Testis (tissue), 3 donors: Measurements from ENCODE around the gene KLHL29. TPM values are rescaled to one million over a fixed set of nuclear protein-coding genes. Genes with fewer than 3 reads are reported as not detected.
"Not testable (repeated sequence)": the region's sequence is repeated elsewhere in the genome, so short reads cannot be mapped to it uniquely, and the experiment has no call there.

Source experiments
- DNase-seq: peaks from one replicate; pipeline ENCODE4 v3.0.0-alpha.2; 2019
- H3K27ac ChIP-seq, 2 donors: fragments of 200-600 bp; sonication (generic); one replicate each; pipeline ENCODE4 v1.5.1; 2019
- H3K27me3 ChIP-seq: fragments of 200-600 bp; sonication (generic); one replicate; pipeline ENCODE4 v1.5.1; 2019
- H3K36me3 ChIP-seq: fragments of 200-600 bp; sonication (generic); one replicate; pipeline ENCODE4 v1.5.1; 2017; ENCODE audit warnings: low read depth; ENCODE audit errors: missing control alignments
- H3K4me1 ChIP-seq: fragments of 200-600 bp; sonication (generic); one replicate; pipeline ENCODE4 v1.5.1; 2019
- H3K4me3 ChIP-seq, 2 donors: fragments of 200-600 bp; sonication (generic); one replicate each; pipeline ENCODE4 v1.5.1; 2017 to 2019
- H3K9me3 ChIP-seq: fragments of 200-600 bp; sonication (generic); one replicate; pipeline ENCODE4 v1.5.1; 2017
- POLR2A ChIP-seq: fragments of 450-650 bp; IDR thresholded peaks from one replicate; pipeline ENCODE4 v1.6.1; 2017; ENCODE audit warnings: antibody characterized with exemption, mild to moderate bottlenecking, moderate library complexity
- WGBS, 2 donors: methylation state at CpG; one replicate each; pipeline ENCODE4 v1.1.5; 2018; 5-methylcytosine and 5-hydroxymethylcytosine counted together
- intact Hi-C: fragments of 100-400 bp; cut with DNase I; formaldehyde crosslinking; loops from one replicate; pipeline ENCODE4 v1.15.1; 2023; ENCODE audit warnings: low total_unique reads
- polyA plus RNA-seq: library from polyadenylated mRNA; stranded (reverse); fragments of 350-450 nt; fragmentation: Illumina TruSeq; extraction: RNeasy Lipid Tissue Mini Kit (QIAGEN cat#74804); gene quantifications from one replicate; pipeline ENCODE4 v1.2.3, GENCODE V29; 2014; ENCODE audit warnings: low read depth, low replicate concordance; ENCODE audit not compliant: insufficient read depth
- total RNA-seq, 2 donors: library from RNA; depleted of rRNA; stranded (reverse); fragments of >200 nt; gene quantifications; one replicate each; pipeline ENCODE4 v1.2.3, GENCODE V29; 2016
- TF ChIP-seq, protein P1 (sequence below), 3 experiments: fragments of 450-650 bp in 2 of 3; fragments of 200-600 bp in 1 of 3; sonication (generic) in 1 of 3; IDR thresholded peaks; one replicate each; pipeline ENCODE4 v1.5.1; 2016 to 2019; ENCODE audit warnings: antibody characterized with exemption in 3 of 3, mild to moderate bottlenecking in 2 of 3, moderate library complexity in 1 of 3

The KLHL29 gene
- total and polyA plus RNA-seq, 3 donors from 2014 or later: 3.3 to 10.9 (median 7.9) TPM

DNA sequence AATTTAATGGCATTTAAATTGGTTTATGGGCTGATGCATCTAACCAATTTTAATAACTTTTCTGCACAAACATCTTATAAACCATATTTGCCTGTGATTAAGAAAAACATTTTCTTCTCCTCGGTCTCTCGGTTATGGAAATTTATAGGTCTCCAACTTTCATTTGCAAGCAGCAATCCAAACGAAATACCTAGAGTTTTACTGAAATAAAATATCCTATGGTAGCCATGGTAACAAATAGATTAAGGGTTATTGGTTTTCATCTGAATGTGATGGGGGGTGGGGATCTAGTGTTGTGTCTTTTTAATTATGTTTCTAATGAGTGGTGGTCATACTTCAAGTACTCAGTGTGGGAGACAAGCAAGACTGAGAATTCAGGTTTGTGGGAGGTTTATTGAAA, 2.9 kb downstream of the KLHL29 start:
- no peak for DNase-seq
- WGBS, 2 donors: 56 to 78% methylated on average over 3 of the region's 3 CpGs
- H3K4me1 ChIP-seq: no peaks in the 10 kb centered on the region
- H3K27me3 ChIP-seq: no peaks in the 10 kb centered on the region
- intact Hi-C loops: no loop called here
- H3K27ac ChIP-seq: no peak overlapping the region
- no peak for TF ChIP-seq POLR2A
- TF ChIP-seq, protein P1, sequence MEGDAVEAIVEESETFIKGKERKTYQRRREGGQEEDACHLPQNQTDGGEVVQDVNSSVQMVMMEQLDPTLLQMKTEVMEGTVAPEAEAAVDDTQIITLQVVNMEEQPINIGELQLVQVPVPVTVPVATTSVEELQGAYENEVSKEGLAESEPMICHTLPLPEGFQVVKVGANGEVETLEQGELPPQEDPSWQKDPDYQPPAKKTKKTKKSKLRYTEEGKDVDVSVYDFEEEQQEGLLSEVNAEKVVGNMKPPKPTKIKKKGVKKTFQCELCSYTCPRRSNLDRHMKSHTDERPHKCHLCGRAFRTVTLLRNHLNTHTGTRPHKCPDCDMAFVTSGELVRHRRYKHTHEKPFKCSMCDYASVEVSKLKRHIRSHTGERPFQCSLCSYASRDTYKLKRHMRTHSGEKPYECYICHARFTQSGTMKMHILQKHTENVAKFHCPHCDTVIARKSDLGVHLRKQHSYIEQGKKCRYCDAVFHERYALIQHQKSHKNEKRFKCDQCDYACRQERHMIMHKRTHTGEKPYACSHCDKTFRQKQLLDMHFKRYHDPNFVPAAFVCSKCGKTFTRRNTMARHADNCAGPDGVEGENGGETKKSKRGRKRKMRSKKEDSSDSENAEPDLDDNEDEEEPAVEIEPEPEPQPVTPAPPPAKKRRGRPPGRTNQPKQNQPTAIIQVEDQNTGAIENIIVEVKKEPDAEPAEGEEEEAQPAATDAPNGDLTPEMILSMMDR (IDR thresholded peaks at IDR 0.05): no peak
- no peak overlapping the region for H3K4me3 ChIP-seq
- H3K9me3 ChIP-seq: no peaks in the 10 kb centered on the region
- no peaks in the 10 kb centered on the region for H3K36me3 ChIP-seq

DNA sequence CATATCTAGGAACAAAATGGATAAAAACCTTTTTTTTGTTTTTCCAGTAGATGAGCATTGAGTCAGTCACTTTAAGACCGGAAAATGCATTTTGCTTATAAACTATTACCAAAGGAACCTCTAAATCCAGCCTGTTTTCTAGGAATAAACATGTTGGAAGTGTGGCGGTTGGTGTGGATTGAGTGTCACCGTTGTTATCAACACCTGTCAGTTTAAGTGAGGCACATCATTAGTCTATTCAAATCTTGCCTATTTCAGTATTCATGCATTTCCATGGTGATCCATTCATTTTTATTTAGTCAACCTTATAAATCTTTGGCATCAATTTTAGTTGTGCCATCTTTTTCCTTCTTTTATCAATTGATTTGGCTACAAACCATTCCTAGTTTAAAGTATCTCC, 3.3 kb downstream of the KLHL29 start:
- Histone ChIP-seq H3K27me3 (no peaks in the 10 kb centered on the region), H3K36me3 (no peaks in the 10 kb centered on the region), H3K4me1 (no peaks in the 10 kb centered on the region), H3K4me3 (no peak overlapping the region), H3K27ac (no peak overlapping the region), H3K9me3 (no peaks in the 10 kb centered on the region)
- DNase-seq: no peak
- TF ChIP-seq, protein P1 (IDR thresholded peaks at IDR 0.05): no peak
- TF ChIP-seq POLR2A: no peak
- 90 to 94% methylated on average over 3 of the region's 3 CpGs for WGBS, 2 donors
- intact Hi-C loops: no loop called here

DNA sequence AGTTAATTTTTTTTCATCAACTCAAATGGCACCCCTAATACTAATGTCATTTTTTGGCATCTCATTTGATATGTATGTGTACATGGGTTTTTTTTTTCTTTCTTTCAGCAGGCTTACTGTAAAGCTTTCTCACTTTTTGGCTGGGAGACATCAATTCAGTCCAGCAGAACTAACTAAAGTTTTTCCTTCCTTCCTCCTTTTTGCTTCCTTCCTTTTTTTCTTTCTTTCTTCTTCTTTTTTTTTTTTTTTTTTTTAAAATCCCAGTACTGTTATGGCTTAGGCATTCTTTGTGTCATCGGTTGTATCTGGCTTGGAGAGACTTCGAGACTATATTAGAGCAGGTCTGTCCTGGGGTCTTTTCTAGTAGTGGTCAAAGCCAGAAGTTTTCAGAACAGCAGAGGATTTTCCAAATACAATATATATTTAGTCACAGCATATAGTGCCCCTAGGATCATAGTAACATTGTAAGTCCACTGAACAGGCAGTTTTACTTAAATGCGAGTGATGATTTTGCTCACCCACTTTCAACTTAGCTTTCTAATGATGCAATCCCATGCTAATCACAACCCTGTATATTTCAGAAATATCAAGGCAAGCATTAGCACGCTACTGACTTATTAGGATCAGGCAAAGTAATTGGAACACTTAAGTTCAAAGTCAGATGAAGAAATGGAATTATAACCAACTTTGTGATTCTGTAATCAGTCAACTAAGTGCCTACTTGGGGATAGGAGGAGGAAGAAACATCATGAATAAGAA, 4.0 kb downstream of the KLHL29 start:
- H3K4me1 ChIP-seq: no peaks in the 10 kb centered on the region
- H3K27ac ChIP-seq: no peak overlapping the region
- intact Hi-C loops: no loop called here
- no peaks in the 10 kb centered on the region for H3K9me3 ChIP-seq
- WGBS, 2 donors: 96 to 97% methylated on average over 4 of the region's 4 CpGs
- TF ChIP-seq, protein P1 (IDR thresholded peaks at IDR 0.05): no peak
- TF ChIP-seq POLR2A: no peak
- no peak overlapping the region for H3K4me3 ChIP-seq
- DNase-seq: no peak
- H3K36me3 ChIP-seq: no peaks in the 10 kb centered on the region
- no peaks in the 10 kb centered on the region for H3K27me3 ChIP-seq

DNA sequence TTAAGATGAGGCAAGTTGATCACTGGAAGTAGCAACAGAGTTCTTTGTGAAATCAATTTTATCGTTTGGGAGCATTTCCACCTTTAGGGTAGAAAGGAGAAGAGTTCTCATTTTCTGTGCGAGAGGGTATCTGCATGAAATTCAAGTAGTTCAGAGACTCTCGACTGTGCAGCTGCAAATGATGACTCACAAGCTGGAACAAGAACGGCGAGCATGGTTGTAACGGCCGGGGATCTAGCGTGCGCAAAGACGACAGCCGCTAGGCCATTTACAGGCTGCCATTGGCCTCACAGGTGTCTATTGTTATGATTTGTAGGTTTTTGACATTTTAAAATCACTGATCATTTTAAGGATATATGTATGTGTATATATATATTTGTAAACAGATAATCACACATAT, 5.2 kb downstream of the KLHL29 start:
- 84 to 89% methylated on average over 11 of the region's 11 CpGs for WGBS, 2 donors
- H3K4me1 ChIP-seq: no peaks in the 10 kb centered on the region
- H3K27ac ChIP-seq: no peak overlapping the region
- no peak for DNase-seq
- H3K27me3 ChIP-seq: no peaks in the 10 kb centered on the region
- H3K9me3 ChIP-seq: no peaks in the 10 kb centered on the region
- intact Hi-C loops: no loop called here
- TF ChIP-seq, protein P1 (IDR thresholded peaks at IDR 0.05): no peak
- TF ChIP-seq POLR2A: no peak
- no peak overlapping the region for H3K4me3 ChIP-seq
- H3K36me3 ChIP-seq: no peaks in the 10 kb centered on the region

DNA sequence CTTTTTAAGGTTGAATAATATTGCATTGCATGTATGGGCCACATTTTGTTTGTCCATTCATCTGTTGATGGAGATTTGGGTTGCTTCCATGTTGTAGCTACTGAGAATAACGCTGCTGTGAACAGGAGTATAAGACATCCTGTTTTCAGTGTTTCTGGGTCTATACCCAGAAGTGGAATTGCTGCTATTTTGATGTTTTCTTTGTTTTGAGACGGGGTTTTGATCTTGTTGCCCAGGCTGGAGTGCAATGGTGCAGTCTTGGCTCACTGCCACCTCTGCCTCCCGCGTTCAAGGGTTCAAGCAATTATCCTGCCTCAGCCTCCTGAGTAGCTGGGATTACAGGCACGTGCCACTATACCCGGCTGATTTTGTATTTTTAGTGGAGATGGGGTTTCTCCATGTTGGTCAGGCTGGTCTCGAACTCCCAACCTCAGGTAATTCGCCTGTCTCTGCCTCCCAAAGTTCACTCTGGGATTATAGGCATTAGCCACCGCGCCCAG, 6.3 kb downstream of the KLHL29 start:
- H3K9me3 ChIP-seq, H3K4me1 ChIP-seq, DNase-seq, H3K4me3 ChIP-seq, H3K27ac ChIP-seq, intact Hi-C loops, H3K36me3 ChIP-seq, H3K27me3 ChIP-seq: not testable (repeated sequence)
- WGBS, 2 donors: 92 to 93% methylated on average over 10 of the region's 10 CpGs
